Astrocyte of the spinal cord (primary cell): Measurements from ENCODE around the gene SIAH2.

Experiments
- DNase-seq: peaks from one replicate; pipeline ENCODE4 v3.0.0; 2011; ENCODE audit warnings: low read depth, low spot score
- H3K4me3 ChIP-seq: 2 replicates; pipeline ENCODE4 v1.5.1; 2011; ENCODE audit warnings: low read depth, mild to moderate bottlenecking, low read length, moderate library complexity
- in situ Hi-C: cut with HindIII; loops from 2 replicates; pipeline ENCODE4 v1.10.0; 2017; ENCODE audit warnings: low sequenced_read_pairs
- TF ChIP-seq, protein P1 (sequence below): IDR thresholded peaks from 2 replicates; pipeline ENCODE4 v1.5.1; 2012; ENCODE audit warnings: low read depth, mild to moderate bottlenecking, low read length, inconsistent platforms

The SIAH2 gene

DNA sequence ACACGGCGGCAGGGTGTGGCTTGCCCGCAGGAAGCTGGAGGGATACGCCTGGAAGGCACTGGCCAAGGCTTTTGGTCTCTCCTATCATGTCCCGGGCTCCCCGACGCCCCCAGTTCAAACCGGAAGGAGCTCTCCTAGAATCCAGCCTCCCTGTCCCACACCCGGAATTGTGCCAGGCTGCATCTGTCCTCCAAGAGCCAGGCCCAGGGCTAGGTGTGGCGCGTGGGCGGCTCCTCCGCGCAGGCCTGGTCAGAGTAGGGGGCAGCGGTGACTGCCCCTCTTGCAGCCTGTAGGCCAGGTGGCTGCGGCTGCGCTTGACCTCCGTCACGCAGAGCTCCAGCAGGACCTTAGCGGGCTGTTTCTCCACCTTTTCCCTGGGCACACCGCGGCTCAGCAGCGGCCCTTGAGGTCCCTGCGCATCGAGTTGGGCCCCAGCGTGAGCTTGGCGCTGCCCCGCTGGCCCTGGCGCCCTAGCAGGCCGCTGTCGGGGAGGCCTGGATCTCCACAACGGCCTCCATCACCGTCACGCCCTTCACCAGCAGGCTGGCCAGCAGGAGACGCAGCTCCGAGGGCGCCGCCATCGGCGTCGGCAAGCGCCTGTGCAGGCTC lies 15.9 kb upstream of the SIAH2 start:
- no peak overlapping the region for H3K4me3 ChIP-seq
- in situ Hi-C loops: no loop called here
- TF ChIP-seq, protein P1, sequence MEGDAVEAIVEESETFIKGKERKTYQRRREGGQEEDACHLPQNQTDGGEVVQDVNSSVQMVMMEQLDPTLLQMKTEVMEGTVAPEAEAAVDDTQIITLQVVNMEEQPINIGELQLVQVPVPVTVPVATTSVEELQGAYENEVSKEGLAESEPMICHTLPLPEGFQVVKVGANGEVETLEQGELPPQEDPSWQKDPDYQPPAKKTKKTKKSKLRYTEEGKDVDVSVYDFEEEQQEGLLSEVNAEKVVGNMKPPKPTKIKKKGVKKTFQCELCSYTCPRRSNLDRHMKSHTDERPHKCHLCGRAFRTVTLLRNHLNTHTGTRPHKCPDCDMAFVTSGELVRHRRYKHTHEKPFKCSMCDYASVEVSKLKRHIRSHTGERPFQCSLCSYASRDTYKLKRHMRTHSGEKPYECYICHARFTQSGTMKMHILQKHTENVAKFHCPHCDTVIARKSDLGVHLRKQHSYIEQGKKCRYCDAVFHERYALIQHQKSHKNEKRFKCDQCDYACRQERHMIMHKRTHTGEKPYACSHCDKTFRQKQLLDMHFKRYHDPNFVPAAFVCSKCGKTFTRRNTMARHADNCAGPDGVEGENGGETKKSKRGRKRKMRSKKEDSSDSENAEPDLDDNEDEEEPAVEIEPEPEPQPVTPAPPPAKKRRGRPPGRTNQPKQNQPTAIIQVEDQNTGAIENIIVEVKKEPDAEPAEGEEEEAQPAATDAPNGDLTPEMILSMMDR: no peak
- no peak for DNase-seq

DNA sequence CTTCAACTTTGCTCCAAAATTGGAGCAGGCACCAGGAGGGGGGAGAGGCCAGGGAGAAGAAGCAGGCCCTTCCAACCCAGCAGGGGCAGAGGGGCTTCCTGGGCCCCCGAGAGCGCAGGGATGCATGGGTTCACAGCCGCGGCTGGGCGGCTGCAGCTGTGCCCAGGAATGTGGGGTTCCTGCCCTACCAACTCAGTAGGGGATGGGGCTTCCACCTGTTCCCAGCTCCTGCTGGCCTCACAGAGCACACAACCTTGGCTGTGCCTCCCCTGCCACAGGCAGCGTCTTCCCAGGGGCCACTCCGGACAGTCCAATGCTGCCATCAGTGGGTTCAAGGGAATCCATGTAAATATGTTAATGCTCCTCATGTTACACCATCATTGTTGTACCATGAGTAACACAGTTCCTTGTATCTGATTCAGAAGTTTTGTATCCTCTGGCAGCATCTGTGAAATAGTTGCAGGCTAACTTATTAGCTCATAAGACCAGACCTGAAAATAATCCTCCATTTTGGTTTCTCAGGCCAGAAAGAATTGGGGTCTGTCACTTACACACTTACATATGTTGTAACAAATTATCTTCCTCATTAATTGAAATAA lies 12.1 kb upstream of the SIAH2 start:
- DNase-seq: peak; percentile 25
- TF ChIP-seq, protein P1: no peak
- in situ Hi-C loops: no loop called here
- H3K4me3 ChIP-seq: no peak overlapping the region

GRCh38 chr3:150773616-150774192 lies 10.7 kb upstream of the SIAH2 start:
- in situ Hi-C loops: no loop called here
- TF ChIP-seq, protein P1: no peak

DNA sequence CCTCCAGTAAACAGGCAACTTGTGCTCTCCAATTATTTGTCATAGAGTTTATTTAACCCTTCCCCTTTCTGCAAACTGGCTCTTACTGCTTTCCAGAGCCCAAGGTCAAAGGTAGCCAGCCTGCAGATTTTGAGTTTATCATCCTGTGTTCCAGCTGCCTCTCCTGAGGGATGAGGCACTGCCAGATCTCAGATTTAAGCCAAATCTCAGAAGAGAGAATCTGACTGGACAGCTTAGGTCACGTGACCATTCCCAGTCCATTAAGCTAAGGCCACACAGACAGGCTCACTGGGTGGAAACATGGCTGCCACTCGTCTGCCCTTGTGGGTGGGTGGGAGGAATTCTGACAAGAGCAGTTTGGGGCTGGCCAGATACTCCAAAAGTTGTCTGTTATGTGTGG lies 8.6 kb upstream of the SIAH2 start:
- TF ChIP-seq, protein P1: no peak
- no peak overlapping the region for H3K4me3 ChIP-seq
- no peak for DNase-seq
- in situ Hi-C loops: no loop called here

More at GRCh38 chr3:150773616-150774192, 10.7 kb upstream of the SIAH2 start:
- DNase-seq: no peak
- H3K4me3 ChIP-seq: no peak overlapping the region

GRCh38 chr3:150770681-150771080 lies 7.7 kb upstream of the SIAH2 start:
- in situ Hi-C loops: no loop called here
- DNase-seq: no peak

GRCh38 chr3:150766742-150767141 lies 3.8 kb upstream of the SIAH2 start:
- TF ChIP-seq, protein P1: no peak
- in situ Hi-C loops: no loop called here

More at GRCh38 chr3:150770681-150771080, 7.7 kb upstream of the SIAH2 start:
- TF ChIP-seq, protein P1: no peak
- H3K4me3 ChIP-seq: no peak overlapping the region

More at GRCh38 chr3:150766742-150767141, 3.8 kb upstream of the SIAH2 start:
- no peak for DNase-seq
- no peak overlapping the region for H3K4me3 ChIP-seq
